Measurements from ENCODE around the gene LCN6. TPM values are rescaled to one million over a fixed set of nuclear protein-coding genes. Genes with fewer than 3 reads are reported as not detected.
"Not testable (repeated sequence)": the region's sequence is repeated elsewhere in the genome, so short reads cannot be mapped to it uniquely, and the experiment has no call there.

LCN6 gene
- polyA plus RNA-seq, 2 donors: 9.0 to 14.4 TPM

- H3K27me3 ChIP-seq (ENCODE audit: control insufficient read depth in 1 of 2, insufficient read depth in 2 of 2, low read length in 2 of 2): no peaks in the 10 kb centered on the region
- no peaks in the 10 kb centered on the region for H3K9me3 ChIP-seq (ENCODE audit: control insufficient read depth in 2 of 2, insufficient read depth in 1 of 2, low read depth in 1 of 2, low read length in 1 of 2)
- H3K4me3 ChIP-seq (ENCODE audit: low read depth in 1 of 2, low read length in 2 of 2): peak within 1 kb of the TSS; percentile 61 to 64
- H3K4me1 ChIP-seq (ENCODE audit: control insufficient read depth in 2 of 2, insufficient read depth in 2 of 2, low read length in 1 of 2): peaks cover 6 to 7% of the 10 kb centered on the region in 2 donors
- WGBS, 2 donors: 1 to 2% methylated on average over 64 to 70 of the region's 70 CpGs
- peak within 1 kb of the TSS; percentile 95 to 98 for H3K27ac ChIP-seq (ENCODE audit: low read depth in 2 of 2, low read length in 1 of 2)
- H3K36me3 ChIP-seq (ENCODE audit: control insufficient read depth in 2 of 2, insufficient read depth in 2 of 2, low read length in 1 of 2): peaks cover 0 to 3% of the 10 kb centered on the region in 2 donors
Observed at GRCh38 chr9:136790640-136791515, 42.6 kb upstream of the LCN6 start, which contains the start of gene TMEM141. Gene TMEM141, plus strand, starts transcription at chr9:136791344. Its CDS starts 27 bp downstream, at chr9:136791371.

- H3K4me1 ChIP-seq (ENCODE audit: control insufficient read depth in 2 of 2, insufficient read depth in 2 of 2, low read length in 1 of 2): peaks cover 6 to 7% of the 10 kb centered on the region in 2 donors
- no peaks in the 10 kb centered on the region for H3K27me3 ChIP-seq (ENCODE audit: control insufficient read depth in 1 of 2, insufficient read depth in 2 of 2, low read length in 2 of 2)
- peaks cover 0 to 3% of the 10 kb centered on the region in 2 donors for H3K36me3 ChIP-seq (ENCODE audit: control insufficient read depth in 2 of 2, insufficient read depth in 2 of 2, low read length in 1 of 2)
- no peak overlapping the region for H3K27ac ChIP-seq (ENCODE audit: low read depth in 2 of 2, low read length in 1 of 2)
- H3K4me3 ChIP-seq (ENCODE audit: low read depth in 1 of 2, low read length in 2 of 2): no peak overlapping the region
- 61 to 66% methylated on average over 3 of the region's 3 CpGs for WGBS, 2 donors
- H3K9me3 ChIP-seq (ENCODE audit: control insufficient read depth in 2 of 2, insufficient read depth in 1 of 2, low read depth in 1 of 2, low read length in 1 of 2): no peaks in the 10 kb centered on the region
Observed at GRCh38 chr9:136789523-136789937, 41.2 kb upstream of the LCN6 start.

GRCh38 chr9:136788644-136789522 lies 40.6 kb upstream of the LCN6 start:
- not testable (repeated sequence) for H3K4me1 ChIP-seq (ENCODE audit: control insufficient read depth in 2 of 2, insufficient read depth in 2 of 2, low read length in 1 of 2); H3K36me3 ChIP-seq (ENCODE audit: control insufficient read depth in 2 of 2, insufficient read depth in 2 of 2, low read length in 1 of 2); H3K27me3 ChIP-seq (ENCODE audit: control insufficient read depth in 1 of 2, insufficient read depth in 2 of 2, low read length in 2 of 2); H3K9me3 ChIP-seq (ENCODE audit: control insufficient read depth in 2 of 2, insufficient read depth in 1 of 2, low read depth in 1 of 2, low read length in 1 of 2); H3K27ac ChIP-seq (ENCODE audit: low read depth in 2 of 2, low read length in 1 of 2); H3K4me3 ChIP-seq (ENCODE audit: low read depth in 1 of 2, low read length in 2 of 2)
- WGBS, 2 donors: 70 to 82% methylated on average over 26 to 27 of the region's 27 CpGs

GRCh38 chr9:136787690-136788400 lies 39.5 kb upstream of the LCN6 start:
- Histone ChIP-seq H3K4me3 (ENCODE audit: low read depth in 1 of 2, low read length in 2 of 2) (no peak overlapping the region), H3K36me3 (ENCODE audit: control insufficient read depth in 2 of 2, insufficient read depth in 2 of 2, low read length in 1 of 2) (no peaks in the 10 kb centered on the region), H3K27ac (ENCODE audit: low read depth in 2 of 2, low read length in 1 of 2) (no peak overlapping the region), H3K9me3 (ENCODE audit: control insufficient read depth in 2 of 2, insufficient read depth in 1 of 2, low read depth in 1 of 2, low read length in 1 of 2) (no peaks in the 10 kb centered on the region), H3K27me3 (ENCODE audit: control insufficient read depth in 1 of 2, insufficient read depth in 2 of 2, low read length in 2 of 2) (no peaks in the 10 kb centered on the region), H3K4me1 (ENCODE audit: control insufficient read depth in 2 of 2, insufficient read depth in 2 of 2, low read length in 1 of 2) (peaks cover 5 to 6% of the 10 kb centered on the region in 2 donors)
- WGBS, 2 donors: 20% methylated on average over 21 of the region's 21 CpGs

- H3K4me3 ChIP-seq (ENCODE audit: low read depth in 1 of 2, low read length in 2 of 2); H3K9me3 ChIP-seq (ENCODE audit: control insufficient read depth in 2 of 2, insufficient read depth in 1 of 2, low read depth in 1 of 2, low read length in 1 of 2); H3K4me1 ChIP-seq (ENCODE audit: control insufficient read depth in 2 of 2, insufficient read depth in 2 of 2, low read length in 1 of 2); H3K36me3 ChIP-seq (ENCODE audit: control insufficient read depth in 2 of 2, insufficient read depth in 2 of 2, low read length in 1 of 2); H3K27ac ChIP-seq (ENCODE audit: low read depth in 2 of 2, low read length in 1 of 2); H3K27me3 ChIP-seq (ENCODE audit: control insufficient read depth in 1 of 2, insufficient read depth in 2 of 2, low read length in 2 of 2): not testable (repeated sequence)
- WGBS, 2 donors: 33 to 38% methylated on average over 4 of the region's 4 CpGs
Observed at GRCh38 chr9:136786983-136787382, 38.7 kb upstream of the LCN6 start.

GRCh38 chr9:136786451-136786850 lies 38.1 kb upstream of the LCN6 start:
- Histone ChIP-seq H3K27ac (ENCODE audit: low read depth in 2 of 2, low read length in 1 of 2) (no peak overlapping the region), H3K4me3 (ENCODE audit: low read depth in 1 of 2, low read length in 2 of 2) (no peak overlapping the region), H3K36me3 (ENCODE audit: control insufficient read depth in 2 of 2, insufficient read depth in 2 of 2, low read length in 1 of 2) (no peaks in the 10 kb centered on the region), H3K9me3 (ENCODE audit: control insufficient read depth in 2 of 2, insufficient read depth in 1 of 2, low read depth in 1 of 2, low read length in 1 of 2) (no peaks in the 10 kb centered on the region), H3K27me3 (ENCODE audit: control insufficient read depth in 1 of 2, insufficient read depth in 2 of 2, low read length in 2 of 2) (no peaks in the 10 kb centered on the region), H3K4me1 (ENCODE audit: control insufficient read depth in 2 of 2, insufficient read depth in 2 of 2, low read length in 1 of 2) (no peaks in the 10 kb centered on the region)
- WGBS, 2 donors: 64 to 69% methylated on average over 10 of the region's 10 CpGs

- H3K9me3 ChIP-seq (ENCODE audit: control insufficient read depth in 2 of 2, insufficient read depth in 1 of 2, low read depth in 1 of 2, low read length in 1 of 2); H3K4me3 ChIP-seq (ENCODE audit: low read depth in 1 of 2, low read length in 2 of 2); H3K27ac ChIP-seq (ENCODE audit: low read depth in 2 of 2, low read length in 1 of 2); H3K36me3 ChIP-seq (ENCODE audit: control insufficient read depth in 2 of 2, insufficient read depth in 2 of 2, low read length in 1 of 2); H3K27me3 ChIP-seq (ENCODE audit: control insufficient read depth in 1 of 2, insufficient read depth in 2 of 2, low read length in 2 of 2); H3K4me1 ChIP-seq (ENCODE audit: control insufficient read depth in 2 of 2, insufficient read depth in 2 of 2, low read length in 1 of 2): not testable (repeated sequence)
- WGBS, 2 donors: 73 to 80% methylated on average over 23 of the region's 23 CpGs
Observed at GRCh38 chr9:136785565-136786355, 37.4 kb upstream of the LCN6 start.

GRCh38 chr9:136784997-136785361 lies 36.7 kb upstream of the LCN6 start:
- no peaks in the 10 kb centered on the region for H3K36me3 ChIP-seq (ENCODE audit: control insufficient read depth in 2 of 2, insufficient read depth in 2 of 2, low read length in 1 of 2)
- no peaks in the 10 kb centered on the region for H3K27me3 ChIP-seq (ENCODE audit: control insufficient read depth in 1 of 2, insufficient read depth in 2 of 2, low read length in 2 of 2)
- H3K4me3 ChIP-seq (ENCODE audit: low read depth in 1 of 2, low read length in 2 of 2): no peak overlapping the region
- H3K4me1 ChIP-seq (ENCODE audit: control insufficient read depth in 2 of 2, insufficient read depth in 2 of 2, low read length in 1 of 2): no peaks in the 10 kb centered on the region
- no peak overlapping the region for H3K27ac ChIP-seq (ENCODE audit: low read depth in 2 of 2, low read length in 1 of 2)
- WGBS, 2 donors: 79 to 81% methylated on average over 6 of the region's 6 CpGs
- H3K9me3 ChIP-seq (ENCODE audit: control insufficient read depth in 2 of 2, insufficient read depth in 1 of 2, low read depth in 1 of 2, low read length in 1 of 2): no peaks in the 10 kb centered on the region

Measured in esophagus (tissue), 2 donors.